ENCODE data around the gene SATL1. TPM values are rescaled to one million over a fixed set of nuclear protein-coding genes. Genes with fewer than 3 reads are reported as not detected.
A peak's percentile ranks its signal among the peaks of the same experiment; 100 is the strongest.

The SATL1 gene
- total and polyA plus RNA-seq, 2 of the 13 experiments (the other 11 are each of a cell fraction or from before 2014, with no cell fraction given), result not detected

DNA sequence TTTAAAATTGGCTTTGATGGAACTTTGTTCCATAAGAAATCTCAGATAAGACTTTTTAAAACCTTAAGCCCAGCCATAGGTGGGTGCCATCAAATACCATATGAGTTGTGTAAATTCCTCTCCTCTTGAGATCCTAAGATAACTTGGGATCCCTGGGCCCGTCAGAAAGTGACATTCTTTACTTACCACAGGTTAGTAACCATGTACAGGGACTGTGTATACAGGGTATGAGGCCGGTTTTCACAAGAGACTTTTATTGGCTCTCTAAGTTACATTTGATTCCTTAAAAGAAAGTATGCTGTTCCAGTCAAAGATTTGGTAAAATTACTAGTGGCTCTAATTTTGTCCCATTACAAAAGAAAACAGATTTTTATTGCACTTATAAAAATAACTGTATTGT lies 129.8 kb downstream of the SATL1 start:
- Histone ChIP-seq H3K4me2 (ENCODE audit: low read depth, low read length) (no peak overlapping the region), H4K20me1 (ENCODE audit: insufficient read depth, low read length) (no peaks in the 10 kb centered on the region), H3K9me3 (ENCODE audit: low read length) (no peaks in the 10 kb centered on the region), H3K27ac (ENCODE audit: extremely low read length, insufficient read depth, low read length) (no peak overlapping the region), H3K36me3 (replicated peaks in 1 of 2; ENCODE audit: control insufficient read depth in 1 of 2, insufficient read depth in 2 of 2, low read length in 2 of 2) (no peaks in the 10 kb centered on the region), H2AFZ (ENCODE audit: low read length) (no peak overlapping the region), H3K4me3 (replicated peaks in 1 of 3; ENCODE audit: insufficient read depth in 1 of 3, low read depth in 2 of 3, low read length in 3 of 3) (no peak overlapping the region), H3K27me3 (ENCODE audit: control insufficient read depth in 1 of 2, insufficient read depth in 2 of 2, low read length in 2 of 2) (no peaks in the 10 kb centered on the region), H3K9ac (ENCODE audit: insufficient read depth, low read depth, low read length) (no peak overlapping the region), H3K4me1 (ENCODE audit: insufficient read depth, low read length) (peaks cover 7% of the 10 kb centered on the region), H3K79me2 (ENCODE audit: insufficient read depth, low read length) (no peaks in the 10 kb centered on the region)
- in situ Hi-C loops (cut with HindIII; ENCODE audit: extremely low pct_ligation_motif_present, low pct_unique_long_range_greater_than_20kb), result loop anchor here (10.0 kb wide), 1 partner anchor 431 kb away; no protein-coding TSS in a partner anchor
- DNase-seq (ENCODE audit: low spot score), result no peak
- no TSS peak for BruUV-seq (replicated peaks)
- ATAC-seq, result no peak
- no peak for FAIRE-seq
- intact Hi-C loops (cut with micrococcal nuclease; ENCODE audit: unreplicated experiment), result no loop called here
- POLR2A ChIA-PET, result no interaction called here
- TF ChIP-seq ZNF292 (CRISPR knock-in tag; IDR thresholded peaks at IDR 0.05; ENCODE audit: borderline replicate concordance, low read depth) (no peak), PHF5A (CRISPR knock-in tag; IDR thresholded peaks at IDR 0.05; ENCODE audit: low read depth, unreplicated experiment) (no peak), ZNF713 (CRISPR knock-in tag; IDR thresholded peaks at IDR 0.05) (no peak)
- 39% methylated on average over 2 of the region's 2 CpGs for WGBS (ENCODE audit: low lambda C conversion rate)
- CTCF ChIA-PET (ENCODE audit: low intra/inter-chr PET ratio, low total read pairs), result no interaction called here

DNA sequence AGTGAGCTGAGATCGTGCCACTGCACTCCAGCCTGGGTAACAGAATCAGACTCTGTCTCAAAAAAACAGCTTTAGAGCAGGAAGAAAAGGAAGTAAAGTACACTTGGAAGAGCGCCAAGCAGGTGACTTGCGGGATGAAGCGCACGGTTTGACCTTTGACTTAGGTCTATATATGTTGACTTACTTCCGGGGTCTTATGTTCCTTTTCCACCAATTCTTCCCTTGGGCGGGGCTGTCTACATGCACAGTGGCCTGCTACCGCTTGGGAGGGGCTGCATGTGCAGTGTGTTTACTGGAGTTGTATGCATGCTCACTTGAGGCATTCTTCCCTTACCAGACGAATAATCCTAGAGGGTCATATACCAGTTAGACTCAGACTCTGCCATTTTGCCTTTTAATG lies 131.3 kb downstream of the SATL1 start:
- Histone ChIP-seq H3K9ac (ENCODE audit: insufficient read depth, low read depth, low read length) (no peak overlapping the region), H3K36me3 (replicated peaks in 1 of 2; ENCODE audit: control insufficient read depth in 1 of 2, insufficient read depth in 2 of 2, low read length in 2 of 2) (no peaks in the 10 kb centered on the region), H3K9me3 (ENCODE audit: low read length) (no peaks in the 10 kb centered on the region), H3K27ac (ENCODE audit: extremely low read length, insufficient read depth, low read length) (no peak overlapping the region), H3K4me1 (ENCODE audit: insufficient read depth, low read length) (peaks cover 7% of the 10 kb centered on the region), H3K79me2 (ENCODE audit: insufficient read depth, low read length) (no peaks in the 10 kb centered on the region), H4K20me1 (ENCODE audit: insufficient read depth, low read length) (no peaks in the 10 kb centered on the region), H3K4me2 (ENCODE audit: low read depth, low read length) (0 out of 2 replicates have a peak overlapping the region, but pooled peaks have one; percentile 3), H3K4me3 (replicated peaks in 1 of 3; ENCODE audit: insufficient read depth in 1 of 3, low read depth in 2 of 3, low read length in 3 of 3) (no peak overlapping the region), H3K27me3 (ENCODE audit: control insufficient read depth in 1 of 2, insufficient read depth in 2 of 2, low read length in 2 of 2) (no peaks in the 10 kb centered on the region), H2AFZ (ENCODE audit: low read length) (no peak overlapping the region)
- in situ Hi-C loops (cut with HindIII; ENCODE audit: extremely low pct_ligation_motif_present, low pct_unique_long_range_greater_than_20kb), result loop anchor here (10.0 kb wide), 1 partner anchor 433 kb away; no protein-coding TSS in a partner anchor
- POLR2A ChIA-PET, result no interaction called here
- FAIRE-seq (no peak), DNase-seq (ENCODE audit: low spot score) (no peak), ATAC-seq (no peak)
- no TSS peak for BruUV-seq (replicated peaks)
- TF ChIP-seq ZNF660 (CRISPR knock-in tag; IDR thresholded peaks at IDR 0.05; ENCODE audit: borderline replicate concordance, low read depth), result no peak
- no peak for TF ChIP-seq ZNF547 (CRISPR knock-in tag; IDR thresholded peaks at IDR 0.05)
- TF ChIP-seq NAIF1 (CRISPR knock-in tag; IDR thresholded peaks at IDR 0.05; ENCODE audit: borderline replicate concordance), result no peak
- TF ChIP-seq ZNF724P (CRISPR knock-in tag; IDR thresholded peaks at IDR 0.05; ENCODE audit: borderline replicate concordance), result no peak
- peak; percentile 40; the same call in 1 of the 2 replicates for TF ChIP-seq ELF3 (CRISPR knock-in tag; IDR thresholded peaks at IDR 0.05)
- TF ChIP-seq, protein P1, sequence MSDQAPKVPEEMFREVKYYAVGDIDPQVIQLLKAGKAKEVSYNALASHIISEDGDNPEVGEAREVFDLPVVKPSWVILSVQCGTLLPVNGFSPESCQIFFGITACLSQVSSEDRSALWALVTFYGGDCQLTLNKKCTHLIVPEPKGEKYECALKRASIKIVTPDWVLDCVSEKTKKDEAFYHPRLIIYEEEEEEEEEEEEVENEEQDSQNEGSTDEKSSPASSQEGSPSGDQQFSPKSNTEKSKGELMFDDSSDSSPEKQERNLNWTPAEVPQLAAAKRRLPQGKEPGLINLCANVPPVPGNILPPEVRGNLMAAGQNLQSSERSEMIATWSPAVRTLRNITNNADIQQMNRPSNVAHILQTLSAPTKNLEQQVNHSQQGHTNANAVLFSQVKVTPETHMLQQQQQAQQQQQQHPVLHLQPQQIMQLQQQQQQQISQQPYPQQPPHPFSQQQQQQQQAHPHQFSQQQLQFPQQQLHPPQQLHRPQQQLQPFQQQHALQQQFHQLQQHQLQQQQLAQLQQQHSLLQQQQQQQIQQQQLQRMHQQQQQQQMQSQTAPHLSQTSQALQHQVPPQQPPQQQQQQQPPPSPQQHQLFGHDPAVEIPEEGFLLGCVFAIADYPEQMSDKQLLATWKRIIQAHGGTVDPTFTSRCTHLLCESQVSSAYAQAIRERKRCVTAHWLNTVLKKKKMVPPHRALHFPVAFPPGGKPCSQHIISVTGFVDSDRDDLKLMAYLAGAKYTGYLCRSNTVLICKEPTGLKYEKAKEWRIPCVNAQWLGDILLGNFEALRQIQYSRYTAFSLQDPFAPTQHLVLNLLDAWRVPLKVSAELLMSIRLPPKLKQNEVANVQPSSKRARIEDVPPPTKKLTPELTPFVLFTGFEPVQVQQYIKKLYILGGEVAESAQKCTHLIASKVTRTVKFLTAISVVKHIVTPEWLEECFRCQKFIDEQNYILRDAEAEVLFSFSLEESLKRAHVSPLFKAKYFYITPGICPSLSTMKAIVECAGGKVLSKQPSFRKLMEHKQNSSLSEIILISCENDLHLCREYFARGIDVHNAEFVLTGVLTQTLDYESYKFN (CRISPR knock-in tag; conservative IDR thresholded peaks at IDR 0.05), result no peak
- TF ChIP-seq GLI4 (CRISPR knock-in tag; IDR thresholded peaks at IDR 0.05; ENCODE audit: borderline replicate concordance), result no peak
- peak; percentile 9; the same call in 1 of the 2 replicates for TF ChIP-seq HNF4A (CRISPR knock-in tag; IDR thresholded peaks at IDR 0.05)
- CTCF ChIA-PET (ENCODE audit: low intra/inter-chr PET ratio, low total read pairs), result no interaction called here
- intact Hi-C loops (cut with micrococcal nuclease; ENCODE audit: unreplicated experiment), result no loop called here
- 10% methylated on average over 6 of the region's 9 CpGs for WGBS (ENCODE audit: low lambda C conversion rate)

Measured in HepG2 (cell line).